GM12878 (cell line): Measurements from ENCODE around the gene ANO10. TPM values are rescaled to one million over a fixed set of nuclear protein-coding genes. Genes with fewer than 3 reads are reported as not detected.

Experiments
- ATAC-seq: fragments of 200-7000 bp; cut with Tn5 transposase; 3 replicates; pipeline ENCODE4 v1.9.1; 2020; ENCODE audit warnings: mild to moderate bottlenecking, moderate library complexity
- BruUV-seq: library from RNA; stranded (reverse); fragments of 400-500 nt; replicated peaks from 2 replicates; lab custom pipeline; 2021; lab: Mats Ljungman, UMichigan
- CTCF ChIA-PET: fragments of 300-600 bp; sonication (Branson Sonifier 250); formaldehyde crosslinking; extraction: SDS; loops from one replicate; lab custom pipeline; 2021; ENCODE audit warnings: inconsistent platforms; lab: Yijun Ruan, JAX
- POLR2A ChIA-PET: fragments of 350-600 bp; formaldehyde crosslinking; extraction: SDS; loops from one replicate; lab custom pipeline; 2021; ENCODE audit warnings: inconsistent platforms; lab: Charles Lee
- RAD21 ChIA-PET: fragments of 300-600 bp; sonication (Branson Sonifier 250); formaldehyde crosslinking; loops from one replicate; lab custom pipeline; 2023; ENCODE audit warnings: antibody characterized with exemption; ENCODE audit not compliant: unreplicated experiment; lab: Charles Lee
- SMC1A ChIA-PET: fragments of 300-600 bp; sonication (Branson Sonifier 250); formaldehyde crosslinking; loops from one replicate; lab custom pipeline; 2023; ENCODE audit not compliant: unreplicated experiment, uncharacterized antibody; lab: Charles Lee
- DNase-seq: peaks from one replicate; pipeline ENCODE4 v3.0.0-alpha.2; 2011; ENCODE audit warnings: low read depth, low spot score
- FAIRE-seq: peaks from 3 replicates; lab custom pipeline; 2011; peaks lifted over from hg19 to GRCh38; lab: Jason Lieb, UNC
- H2AFZ ChIP-seq: 2 replicates; pipeline ENCODE4 v1.6.0; 2011; ENCODE audit warnings: low read depth, low read length, control low read depth; ENCODE audit not compliant: control insufficient read depth
- H3K27ac ChIP-seq: 2 replicates; pipeline ENCODE4 v1.5.1; 2011; ENCODE audit warnings: control low read depth; ENCODE audit not compliant: control insufficient read depth, insufficient read depth
- H3K27me3 ChIP-seq, 2 experiments: replicated peaks in 1 of 2; 2 replicates each; pipeline versions ENCODE4 v1.6.0 to v1.6.1; 2011; ENCODE audit warnings: low read length in 1 of 2; ENCODE audit not compliant: control insufficient read depth in 2 of 2, insufficient read depth in 2 of 2
- H3K36me3 ChIP-seq, 2 experiments: 2 replicates each; pipeline ENCODE4 v1.5.1; 2011; ENCODE audit warnings: low read length in 1 of 2; ENCODE audit not compliant: control insufficient read depth in 2 of 2, insufficient read depth in 2 of 2
- H3K4me1 ChIP-seq: 2 replicates; pipeline ENCODE4 v1.6.1; 2011; ENCODE audit warnings: mild to moderate bottlenecking, low read length, moderate library complexity, mixed read lengths; ENCODE audit not compliant: control insufficient read depth, insufficient read depth
- H3K4me2 ChIP-seq: 2 replicates; pipeline ENCODE4 v1.6.0; 2011; ENCODE audit warnings: control low read depth; ENCODE audit not compliant: control insufficient read depth, insufficient read depth
- H3K4me3 ChIP-seq: fragments of 200-600 bp; sonication (generic); 2 replicates; pipeline ENCODE4 v1.5.1; 2016
- H3K79me2 ChIP-seq: 2 replicates; pipeline ENCODE4 v1.6.0; 2011; ENCODE audit warnings: low read length; ENCODE audit not compliant: control insufficient read depth, insufficient read depth
- H3K9ac ChIP-seq: 2 replicates; pipeline ENCODE4 v1.8.0; 2011; ENCODE audit warnings: low read length, control low read depth, mixed read lengths; ENCODE audit not compliant: control insufficient read depth, insufficient read depth
- H3K9me3 ChIP-seq: replicated peaks from 3 replicates; pipeline ENCODE4 v1.5.1; 2011; ENCODE audit warnings: mild to moderate bottlenecking, low read length; ENCODE audit not compliant: control insufficient read depth, insufficient read depth
- H4K20me1 ChIP-seq: 2 replicates; pipeline ENCODE4 v1.6.0; 2011; ENCODE audit not compliant: control insufficient read depth, insufficient read depth
- ASH2L ChIP-seq: fragments of 300-600, 200-600 bp; sonication (generic); IDR thresholded peaks from 2 replicates; pipeline ENCODE4 v1.6.1; 2017; ENCODE audit warnings: low read depth, mild to moderate bottlenecking, borderline replicate concordance
- BHLHE40 ChIP-seq, 2 experiments: fragments of 450-650 bp in 1 of 2; IDR thresholded peaks; 2 replicates each; pipeline ENCODE4 v1.6.1; 2011 to 2017; ENCODE audit warnings: low read depth in 2 of 2, borderline replicate concordance in 1 of 2, improper control_type of control experiment in 1 of 2, low read length in 1 of 2, mild to moderate bottlenecking in 1 of 2
- CEBPZ ChIP-seq: fragments of 150-350 bp; IDR thresholded peaks from 2 replicates; pipeline ENCODE4 v1.6.1; 2016; ENCODE audit warnings: low read depth, low read length
- EED ChIP-seq: sonication (generic); IDR thresholded peaks from 2 replicates; pipeline ENCODE4 v1.6.1; 2016; ENCODE audit warnings: antibody characterized with exemption, low read depth
- HDGF ChIP-seq: fragments of 450-650 bp; IDR thresholded peaks from 2 replicates; pipeline ENCODE4 v1.6.1; 2016; ENCODE audit warnings: antibody characterized with exemption
- IRF5 ChIP-seq: fragments of 450-650 bp; IDR thresholded peaks from 2 replicates; pipeline ENCODE4 v1.6.1; 2017; ENCODE audit warnings: borderline replicate concordance
- KDM1A ChIP-seq: fragments of 200-600 bp; sonication (generic); IDR thresholded peaks from 2 replicates; pipeline ENCODE4 v1.6.1; 2016; ENCODE audit warnings: borderline replicate concordance
- KLF5 ChIP-seq: fragments of 450-650 bp; IDR thresholded peaks from 2 replicates; pipeline ENCODE4 v1.6.1; 2014; ENCODE audit warnings: mild to moderate bottlenecking; ENCODE audit not compliant: partially characterized antibody
- MAX ChIP-seq: IDR thresholded peaks from 2 replicates; pipeline ENCODE4 v1.6.1; 2012; ENCODE audit warnings: low read depth, low read length, improper control_type of control experiment
- MTA2 ChIP-seq: fragments of 450-650 bp; IDR thresholded peaks from 2 replicates; pipeline ENCODE4 v1.6.1; 2016; ENCODE audit warnings: low read depth, mild to moderate bottlenecking, moderate library complexity
- MXI1 ChIP-seq: fragments of 150-350 bp; IDR thresholded peaks from 2 replicates; pipeline ENCODE4 v1.6.1; 2011; ENCODE audit warnings: low read depth, mild to moderate bottlenecking, inconsistent platforms, low read length, improper control_type of control experiment
- MYC ChIP-seq: IDR thresholded peaks from 2 replicates; pipeline ENCODE4 v1.6.1; 2011; ENCODE audit warnings: mild to moderate bottlenecking, low read length, moderate library complexity, inconsistent platforms; ENCODE audit not compliant: insufficient read depth, insufficient replicate concordance, insufficient read length, severe bottlenecking
- NFYA ChIP-seq: IDR thresholded peaks from 2 replicates; pipeline ENCODE4 v1.6.1; 2011; ENCODE audit warnings: low read depth, mild to moderate bottlenecking, low read length, improper control_type of control experiment, borderline replicate concordance
- RB1 ChIP-seq: fragments of 450-650 bp; formaldehyde crosslinking; IDR thresholded peaks from 2 replicates; pipeline ENCODE4 v1.6.1; 2017; ENCODE audit warnings: mild to moderate bottlenecking, borderline replicate concordance
- SUZ12 ChIP-seq: fragments of 200-600 bp; sonication (generic); IDR thresholded peaks from one replicate; pipeline ENCODE4 v1.6.1; 2018; ENCODE audit warnings: antibody characterized with exemption, mild to moderate bottlenecking; ENCODE audit not compliant: unreplicated experiment
- ZBTB4 ChIP-seq: fragments of 450-650 bp; formaldehyde crosslinking; IDR thresholded peaks from 2 replicates; pipeline ENCODE4 v1.4.0; 2022; ENCODE audit warnings: mild to moderate bottlenecking, moderate library complexity
- ZNF384 ChIP-seq: IDR thresholded peaks from 2 replicates; pipeline ENCODE4 v1.6.1; 2012; ENCODE audit warnings: low read depth, mild to moderate bottlenecking, low read length, improper control_type of control experiment, borderline replicate concordance
- WGBS: methylation state at CpG from one replicate; pipeline ENCODE4 v1.1.6; 2016; ENCODE audit warnings: low lambda C conversion rate; ENCODE audit not compliant: insufficient replicate concordance, insufficient coverage; ENCODE audit errors: missing lambda C conversion rate; 5-methylcytosine and 5-hydroxymethylcytosine counted together
- in situ Hi-C: fragments of 300-500 bp; cut with MboI; formaldehyde crosslinking; loops from 9 replicates; pipeline ENCODE4 v1.14.3; 2018; ENCODE audit warnings: mixed read lengths
- intact Hi-C: fragments of 100-400 bp; cut with micrococcal nuclease; formaldehyde crosslinking; loops from one replicate; pipeline ENCODE4 v1.14.2; 2022; ENCODE audit not compliant: unreplicated experiment
- polyA plus RNA-seq, 11 experiments: library from polyadenylated mRNA; depleted of rRNA in 4 of 11; unstranded in 6 of 11; stranded (reverse) in 5 of 11; fragments of >200 nt; fragmentation: Nextera tagmentation in 4 of 11; fragmentation: Illumina TruSeq in 1 of 11; extraction: Ambion mirVana in 4 of 11; extraction: Trizol in 1 of 11; gene quantifications; 1 replicate in 1 of 11; 2 replicates in 10 of 11; pipeline versions ENCODE4 v1.2.1 to v1.2.3, GENCODE V29; 2011 to 2016; ENCODE audit warnings: inconsistent platforms in 2 of 11, missing spikeins in 2 of 11, low read depth in 1 of 11
- total RNA-seq, 4 experiments: library from RNA; depleted of rRNA in 3 of 4; stranded (reverse); fragments of >200 nt in 3 of 4; fragmentation: Illumina TruSeq in 1 of 4; extraction: Trizol in 1 of 4; gene quantifications; 2 replicates each; pipeline versions ENCODE4 v1.2.1 to v1.2.3, GENCODE V29; 2013 to 2021

The ANO10 gene
- total and polyA plus RNA-seq, 10 of the 15 experiments (the other 5 are each of a cell fraction or from before 2014, with no cell fraction given), result 0.29 to 21.9 (median 1.6) TPM

- no TSS peak for BruUV-seq
- no peak overlapping the region for H3K4me2 ChIP-seq
- ATAC-seq (no peak), DNase-seq (no peak), FAIRE-seq (no peak)
- peaks cover 8 to 12% of the 10 kb centered on the region in 2 experiments for H3K36me3 ChIP-seq
- WGBS, result 97% methylated on average over 4 of the region's 4 CpGs
- H3K9ac ChIP-seq, result no peak overlapping the region
- in situ Hi-C loops (no loop called here), intact Hi-C loops (no loop called here)
- no peaks in the 10 kb centered on the region for H3K27me3 ChIP-seq
- no peak overlapping the region for H3K27ac ChIP-seq
- ChIA-PET SMC1A (no interaction called here), RAD21 (no interaction called here), POLR2A (no interaction called here), CTCF (interaction anchor here (1.1 kb wide), 1 partner anchor 33 kb away, joined by 4 read pairs; no protein-coding TSS in a partner anchor)
- H4K20me1 ChIP-seq, result no peaks in the 10 kb centered on the region
- H2AFZ ChIP-seq, result no peak overlapping the region
- H3K4me1 ChIP-seq, result no peaks in the 10 kb centered on the region
- no peak overlapping the region for H3K4me3 ChIP-seq
- no peaks in the 10 kb centered on the region for H3K79me2 ChIP-seq
- no peaks in the 10 kb centered on the region for H3K9me3 ChIP-seq
- TF ChIP-seq HDGF (no peak), NFYA (no peak), BHLHE40 (IDR thresholded peaks at IDR 0.05; ENCODE audit: borderline replicate concordance in 1 of 2, low read depth in 2 of 2, low read length in 1 of 2) (no peak), MXI1 (no peak), MYC (no peak), ZBTB4 (CRISPR knock-in tag) (no peak), IRF5 (no peak), KLF5 (no peak), SUZ12 (no peak), ASH2L (no peak), EED (no peak), CEBPZ (no peak), RB1 (no peak), MTA2 (no peak), MAX (no peak), KDM1A (no peak), ZNF384 (no peak)
These were observed 276.6 kb downstream of the ANO10 start for GRCh38 chr3:43345246-43345645.
